Central memory CD4-positive, alpha-beta T cell (primary cell): Measurements from ENCODE around the gene UBE2D2.

Experiments
- DNase-seq: peaks from one replicate; pipeline ENCODE4 v3.0.0; 2022

The UBE2D2 gene

GRCh38 chr5:139636975-139637408 is 75.9 kb downstream of the UBE2D2 start:
- no peak for DNase-seq

DNA sequence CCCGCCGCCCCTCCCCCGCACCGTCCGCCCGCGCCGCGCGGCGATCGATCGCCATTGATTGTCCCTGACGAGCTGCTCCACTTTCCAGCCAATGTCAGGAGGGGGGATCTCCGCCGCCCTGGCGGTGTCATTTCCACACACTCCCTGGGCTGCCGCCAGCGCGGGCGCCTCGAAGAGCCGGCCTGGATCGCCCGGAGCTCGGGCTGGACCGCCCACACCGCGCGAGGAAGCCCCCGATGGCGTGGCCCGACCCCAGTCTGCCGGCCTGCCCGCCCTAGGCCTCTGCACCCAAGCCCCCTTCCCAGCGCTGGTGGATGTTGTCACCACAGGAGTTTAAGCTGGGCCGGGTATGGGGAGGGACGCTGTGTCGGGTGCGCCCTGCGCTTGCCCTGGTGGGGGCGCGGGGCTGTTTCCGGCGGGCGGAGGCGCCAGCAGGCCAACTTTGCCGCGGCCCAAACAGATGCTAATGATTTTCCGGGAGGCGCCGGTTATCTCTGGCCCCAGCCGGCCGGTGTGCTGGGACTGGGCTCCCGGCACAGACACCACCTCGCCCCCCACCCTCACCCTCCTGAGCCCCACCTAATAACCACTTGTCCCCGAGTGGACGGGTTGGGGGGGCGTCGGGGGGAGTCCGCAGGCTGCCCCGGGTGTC is 76.4 kb downstream of the UBE2D2 start:
- peak; percentile 48 for DNase-seq

DNA sequence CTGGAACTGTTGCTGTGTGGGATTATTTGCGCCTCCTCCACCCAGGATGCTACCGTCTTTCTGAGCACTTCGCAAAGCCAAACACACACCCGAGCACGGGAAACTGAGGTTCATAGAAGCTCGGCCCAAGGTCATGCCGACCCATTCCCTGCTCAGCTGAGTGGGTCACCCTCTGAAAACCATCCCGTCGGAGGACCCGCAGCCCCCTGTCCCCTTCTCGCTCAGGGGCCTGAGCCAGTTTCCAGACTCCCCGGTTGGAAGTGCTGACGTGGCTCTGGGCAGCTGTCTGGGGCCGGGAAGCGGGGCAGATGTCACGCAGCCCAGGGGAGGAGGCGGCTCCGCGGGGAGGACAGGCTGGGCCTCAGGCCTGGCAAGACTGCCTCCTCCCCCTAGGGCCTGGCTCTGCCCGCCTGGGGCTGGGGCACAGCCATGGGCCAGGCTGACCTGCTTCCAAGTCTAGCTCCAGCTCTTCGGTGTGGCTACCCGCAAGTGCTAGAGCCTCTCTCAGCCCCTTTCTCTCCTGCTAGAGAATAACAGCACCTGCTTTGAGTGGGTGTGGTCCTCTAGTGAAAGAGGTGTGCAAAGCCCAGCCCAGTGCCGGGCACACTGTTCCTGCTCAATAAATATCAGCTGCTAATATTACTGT is 77.1 kb downstream of the UBE2D2 start:
- no peak for DNase-seq

DNA sequence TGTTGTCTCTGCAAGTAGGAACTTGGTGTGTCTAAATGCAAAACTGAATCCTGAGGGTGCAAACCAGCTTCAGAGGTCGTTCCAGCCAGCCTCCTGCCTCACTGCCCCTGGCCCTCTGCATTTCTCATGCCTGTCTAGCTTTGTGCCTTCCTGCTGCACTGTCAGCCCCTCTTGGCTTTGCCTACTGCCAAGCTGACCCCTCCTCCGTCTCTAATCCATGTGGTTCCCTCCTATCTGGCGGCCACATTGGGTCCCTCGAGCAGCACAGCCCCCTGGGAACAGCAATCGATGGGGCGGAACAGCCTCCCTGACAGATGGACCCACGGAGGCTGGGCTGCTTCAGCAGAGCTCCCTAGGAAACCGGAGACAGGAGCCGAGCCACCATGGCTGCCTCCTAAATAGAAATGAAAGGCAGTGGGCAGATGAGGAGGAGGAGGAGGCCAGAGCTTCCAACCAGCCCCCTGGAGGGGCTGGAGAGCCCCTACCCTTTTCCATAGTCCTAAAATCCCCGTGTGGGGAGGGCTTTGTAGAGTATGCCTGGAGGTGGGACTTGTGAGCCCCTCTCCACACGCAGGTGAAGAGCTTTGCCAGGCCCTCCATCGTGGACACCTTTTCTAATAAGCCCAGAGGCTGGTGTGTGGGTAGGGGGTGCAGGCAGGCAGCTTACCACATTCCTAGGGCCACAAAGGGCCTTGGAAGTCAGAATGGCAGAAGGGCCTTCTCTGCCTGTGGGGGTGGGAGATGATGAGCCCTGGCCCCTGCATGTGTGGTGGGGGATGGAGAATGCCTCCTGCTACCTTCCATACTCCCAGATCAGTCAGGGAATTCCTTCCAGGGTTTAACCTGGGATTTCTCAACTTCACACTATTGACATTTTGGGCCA is 77.8 kb downstream of the UBE2D2 start:
- DNase-seq: no peak

DNA sequence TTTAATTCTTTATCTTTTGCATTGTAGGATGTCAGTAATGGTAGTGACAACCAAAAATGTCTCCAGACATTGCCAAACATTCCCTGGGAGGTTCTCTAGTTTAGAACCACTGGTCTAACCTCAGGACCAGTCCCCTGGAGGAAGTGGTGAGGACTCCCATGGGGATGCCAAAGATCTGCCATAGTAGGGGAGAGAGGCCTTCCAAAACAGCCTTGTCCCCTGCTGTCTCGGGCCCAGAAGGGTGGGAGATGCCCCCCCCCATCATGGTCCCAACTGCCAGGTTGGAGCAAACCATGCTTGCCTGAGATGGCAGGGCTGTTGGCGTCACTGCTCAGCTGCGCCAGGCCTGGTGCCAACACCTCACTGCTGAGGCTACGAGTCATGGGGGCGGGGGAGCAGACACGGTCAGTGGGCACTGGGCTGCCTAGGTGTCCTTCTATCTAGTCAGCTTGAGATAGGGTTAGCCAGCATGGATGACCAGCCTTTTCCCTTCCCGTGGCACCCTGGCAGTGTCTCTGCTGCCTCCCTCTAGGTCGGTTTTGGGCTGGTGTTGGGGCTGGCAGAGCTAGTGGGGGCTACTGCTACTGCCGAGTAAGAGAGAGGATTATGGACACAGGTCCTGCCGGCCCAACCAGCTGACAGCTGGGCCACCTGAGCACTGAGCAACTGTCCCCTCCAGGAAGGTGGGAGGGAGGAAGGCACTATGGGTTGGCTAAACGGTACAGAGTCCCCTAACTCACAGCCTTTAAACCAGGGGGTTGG is 78.7 kb downstream of the UBE2D2 start:
- no peak for DNase-seq

DNA sequence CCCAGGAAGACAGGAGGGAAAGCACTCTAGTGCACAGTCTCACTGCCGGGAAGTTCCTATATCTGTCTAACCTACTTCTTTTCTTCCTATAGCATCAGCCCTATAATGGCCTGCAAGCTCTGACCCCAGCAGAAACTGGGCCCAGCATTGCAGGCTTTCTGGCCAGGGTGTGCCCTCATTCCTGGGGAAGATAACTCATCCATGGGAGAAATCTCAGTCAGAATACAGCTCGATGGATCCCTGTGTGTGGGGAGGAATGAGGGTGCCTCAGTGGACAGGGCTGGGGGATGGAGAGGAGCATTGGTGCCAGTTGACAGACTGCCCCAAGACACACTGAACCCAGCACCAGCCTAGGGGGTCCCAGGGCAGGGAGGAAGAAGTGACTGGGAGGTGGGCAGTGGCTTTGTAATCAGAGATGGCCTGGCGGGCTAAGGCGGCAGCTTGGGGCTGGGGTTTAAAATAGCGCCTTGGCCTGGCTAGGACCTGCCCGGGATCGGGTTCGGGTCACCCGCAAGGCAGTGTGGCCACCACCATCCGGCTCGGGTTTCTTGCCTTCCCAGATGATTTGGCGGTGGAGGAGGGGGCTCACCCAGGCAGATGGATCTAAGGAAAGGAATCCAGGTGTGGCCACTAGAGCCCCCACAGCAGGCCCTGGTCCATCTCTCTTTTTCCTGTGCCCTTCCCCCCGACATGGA is 79.4 kb downstream of the UBE2D2 start:
- DNase-seq: no peak

DNA sequence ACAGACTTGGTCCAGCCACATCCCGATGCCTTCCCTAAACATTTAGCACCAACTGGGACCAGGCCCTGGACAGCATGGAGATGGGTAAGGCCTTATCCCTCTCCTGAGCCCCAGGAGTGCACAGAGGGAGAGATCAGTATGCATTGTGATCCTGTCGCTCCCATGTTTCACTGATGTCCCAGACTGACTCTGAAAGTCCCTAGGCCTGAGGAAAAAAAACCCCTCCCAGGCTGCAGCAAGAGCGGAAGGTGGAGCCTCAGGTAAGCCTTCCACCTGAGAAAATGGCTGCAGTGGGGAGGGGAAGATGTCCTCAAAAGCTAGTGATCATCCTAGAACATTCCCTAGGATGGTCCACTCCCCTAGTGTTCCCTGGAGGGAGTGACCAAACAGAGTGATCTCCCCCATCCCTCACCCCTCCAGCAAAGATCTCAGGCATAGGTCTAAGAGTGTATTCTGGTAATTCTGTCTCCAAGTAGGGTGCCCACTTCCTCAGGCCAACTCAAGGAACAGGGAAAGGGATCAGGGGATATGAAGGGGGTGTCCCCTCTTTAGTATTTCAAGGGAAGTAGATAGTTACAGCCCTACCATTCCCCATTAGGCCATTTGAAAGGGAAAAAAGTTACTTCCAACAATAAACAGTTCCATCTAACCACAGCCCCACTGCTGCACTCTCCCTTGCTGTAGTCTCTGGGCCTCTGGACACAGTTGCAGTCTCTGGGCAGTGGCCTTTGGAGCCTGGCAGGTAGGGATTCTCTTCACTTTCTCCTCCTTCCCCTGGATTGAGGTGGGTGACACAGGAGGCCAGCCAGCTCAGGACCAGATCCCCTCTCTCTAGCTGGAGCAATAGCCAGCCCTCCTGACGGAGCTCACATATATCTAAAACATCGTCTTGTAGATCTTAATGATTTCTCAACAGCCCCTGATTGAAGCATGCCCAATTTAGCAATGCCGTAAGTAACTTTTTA is 80.3 kb downstream of the UBE2D2 start:
- DNase-seq: no peak

DNA sequence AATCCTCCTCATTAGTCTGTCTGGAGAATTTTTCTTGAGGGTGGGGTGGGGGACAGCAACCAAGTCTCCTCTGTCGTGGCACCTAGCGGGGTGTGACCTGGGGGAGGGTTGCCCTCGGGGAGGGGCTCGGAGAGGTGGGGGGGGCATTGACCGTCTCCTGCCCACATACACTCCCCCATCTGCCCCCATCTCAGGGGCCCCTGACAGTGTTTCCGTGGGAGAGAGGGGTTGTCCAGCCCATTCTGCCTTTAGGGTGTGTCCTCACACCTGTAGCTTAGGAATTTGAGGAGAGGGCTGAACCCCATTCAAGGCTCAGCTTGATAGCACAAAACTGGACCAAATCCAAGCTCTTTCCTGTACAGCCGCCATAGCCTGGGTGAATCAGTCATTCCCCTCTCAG is 81.1 kb downstream of the UBE2D2 start:
- no peak for DNase-seq

DNA sequence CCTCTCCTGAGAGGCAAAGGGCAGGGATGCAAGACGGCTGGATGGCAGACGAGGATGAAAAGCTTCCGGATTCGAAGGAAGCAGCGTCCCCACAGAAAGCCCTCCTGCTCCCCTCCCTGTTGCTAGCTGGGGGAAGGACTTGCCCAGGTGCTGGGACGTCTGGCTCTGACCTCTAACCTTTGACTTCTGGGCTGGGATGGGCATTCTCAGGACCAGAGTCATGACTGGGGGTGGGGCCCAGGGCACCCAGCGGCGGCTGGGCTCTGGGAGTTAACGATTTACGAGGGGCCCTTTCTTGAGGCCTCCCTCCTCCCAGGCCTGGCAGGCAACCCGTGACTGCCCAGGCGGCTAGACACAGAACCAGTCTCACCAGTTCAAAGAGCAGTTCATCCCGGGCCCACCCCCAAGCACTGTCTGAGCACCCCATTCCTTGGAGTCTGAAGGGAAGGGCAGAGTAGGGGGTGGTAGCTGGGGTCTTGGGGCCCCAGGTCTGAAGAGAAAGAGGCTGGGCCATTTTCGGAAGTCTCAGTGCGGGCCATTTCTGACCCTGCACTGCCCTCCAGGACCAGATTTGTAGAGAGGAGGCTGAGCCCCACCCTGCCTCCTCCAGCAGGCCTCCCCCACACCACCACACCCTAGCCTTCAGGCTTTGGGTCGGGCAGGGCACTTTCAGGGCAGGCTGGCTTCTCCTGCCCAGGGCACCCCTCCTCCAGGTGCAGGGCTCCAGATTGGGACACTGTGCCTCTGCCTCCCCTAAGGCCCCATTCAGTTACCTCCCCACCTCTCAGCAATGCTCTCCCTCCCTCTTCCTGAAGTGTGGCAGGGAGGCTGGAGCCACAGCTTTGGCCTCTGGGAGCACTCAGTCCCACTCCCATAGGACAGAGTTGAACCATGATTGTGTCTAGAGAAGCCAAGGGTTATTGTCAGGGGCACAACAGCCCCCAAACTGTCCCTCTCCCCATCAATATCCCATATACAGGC is 82.0 kb downstream of the UBE2D2 start:
- DNase-seq: no peak

GRCh38 chr5:139644001-139644456 is 82.9 kb downstream of the UBE2D2 start:
- DNase-seq: no peak

- no peak for DNase-seq
Measured at GRCh38 chr5:139644646-139645429, 83.7 kb downstream of the UBE2D2 start.

DNA sequence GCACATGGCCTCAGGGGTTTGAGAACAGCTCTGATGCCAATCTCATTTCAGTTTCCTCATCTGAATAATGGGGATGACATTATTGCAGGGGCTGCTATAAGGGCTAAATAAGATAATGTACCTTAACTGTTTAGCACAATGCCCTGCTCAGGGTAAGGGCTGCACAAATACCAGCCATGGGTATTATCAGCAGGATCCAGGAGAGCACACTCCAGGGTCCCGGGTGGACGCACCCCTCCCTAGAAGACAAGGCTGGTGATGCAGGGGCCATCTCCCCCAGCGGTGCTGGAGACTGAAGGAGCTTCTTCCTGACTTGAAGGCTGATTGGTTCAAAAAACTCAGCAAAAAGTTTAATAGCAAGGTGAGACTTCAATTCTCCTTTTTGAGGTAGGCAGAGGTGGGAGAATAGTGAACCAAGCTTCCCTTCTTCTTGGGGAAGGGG is 84.3 kb downstream of the UBE2D2 start:
- no peak for DNase-seq

- DNase-seq: no peak
Measured at GRCh38 chr5:139646111-139646510, 85.0 kb downstream of the UBE2D2 start.

DNA sequence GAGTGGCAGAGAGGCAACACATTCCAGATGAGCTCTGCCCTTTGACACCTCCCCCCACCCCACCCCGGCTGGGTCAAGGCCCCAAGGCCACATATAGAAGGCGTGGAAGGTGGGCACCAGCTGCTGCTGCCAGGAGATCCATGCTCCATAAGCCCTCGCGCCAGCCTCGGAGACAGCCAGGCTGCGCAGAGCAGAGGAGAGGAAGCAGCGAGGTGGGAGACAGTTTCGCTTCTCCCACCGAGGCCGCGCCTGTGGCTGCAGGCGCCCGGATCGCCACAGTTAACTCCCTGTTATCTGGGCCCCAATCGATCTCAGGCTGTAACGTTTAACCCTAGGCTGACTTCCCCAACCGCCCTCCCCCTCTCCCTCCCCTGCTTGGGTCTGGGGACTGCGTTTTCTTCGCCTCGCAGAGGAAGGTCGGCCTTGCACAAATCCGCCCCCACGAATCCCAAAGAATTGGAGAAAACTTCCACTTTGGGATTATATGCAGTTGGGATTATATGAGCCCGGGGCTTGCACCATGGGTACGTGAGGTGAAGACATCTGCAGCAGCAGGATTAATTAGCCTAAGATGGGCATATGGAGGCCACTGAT is 85.9 kb downstream of the UBE2D2 start:
- DNase-seq: no peak

DNA sequence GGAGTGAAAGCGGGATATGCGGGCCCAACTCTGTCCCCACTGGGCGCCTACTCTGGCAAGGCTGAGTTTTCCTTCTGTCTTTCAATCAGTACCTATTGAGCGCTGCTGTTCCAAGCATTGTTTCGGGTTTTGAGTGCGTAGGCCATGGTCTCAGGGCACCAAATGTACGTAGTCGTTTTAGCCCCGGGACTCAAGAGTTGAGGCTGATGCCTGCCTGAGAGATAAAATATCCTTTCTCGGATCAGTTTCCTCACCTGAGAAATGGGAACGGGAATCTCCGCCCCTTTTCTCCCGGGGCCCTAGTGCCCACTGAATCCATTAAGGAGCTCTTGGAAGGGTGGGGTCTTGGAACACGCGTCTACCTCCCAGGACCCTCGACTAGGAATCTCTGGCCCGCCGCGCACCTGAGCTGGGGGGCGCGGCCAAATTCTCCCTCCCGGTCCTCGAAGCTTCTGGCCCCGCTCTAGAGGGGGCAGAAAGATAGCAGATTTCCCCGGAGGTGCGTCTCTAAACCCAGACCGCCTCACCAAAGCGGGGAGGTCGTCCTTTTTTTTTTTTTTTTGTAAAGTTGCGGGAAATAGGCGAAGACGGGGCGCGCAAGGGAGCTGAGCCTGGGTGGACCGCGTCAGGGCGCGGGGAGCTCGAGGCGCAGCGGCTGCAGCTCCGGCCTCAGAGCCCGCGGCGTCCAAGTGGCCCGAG is 86.5 kb downstream of the UBE2D2 start:
- no peak for DNase-seq

DNA sequence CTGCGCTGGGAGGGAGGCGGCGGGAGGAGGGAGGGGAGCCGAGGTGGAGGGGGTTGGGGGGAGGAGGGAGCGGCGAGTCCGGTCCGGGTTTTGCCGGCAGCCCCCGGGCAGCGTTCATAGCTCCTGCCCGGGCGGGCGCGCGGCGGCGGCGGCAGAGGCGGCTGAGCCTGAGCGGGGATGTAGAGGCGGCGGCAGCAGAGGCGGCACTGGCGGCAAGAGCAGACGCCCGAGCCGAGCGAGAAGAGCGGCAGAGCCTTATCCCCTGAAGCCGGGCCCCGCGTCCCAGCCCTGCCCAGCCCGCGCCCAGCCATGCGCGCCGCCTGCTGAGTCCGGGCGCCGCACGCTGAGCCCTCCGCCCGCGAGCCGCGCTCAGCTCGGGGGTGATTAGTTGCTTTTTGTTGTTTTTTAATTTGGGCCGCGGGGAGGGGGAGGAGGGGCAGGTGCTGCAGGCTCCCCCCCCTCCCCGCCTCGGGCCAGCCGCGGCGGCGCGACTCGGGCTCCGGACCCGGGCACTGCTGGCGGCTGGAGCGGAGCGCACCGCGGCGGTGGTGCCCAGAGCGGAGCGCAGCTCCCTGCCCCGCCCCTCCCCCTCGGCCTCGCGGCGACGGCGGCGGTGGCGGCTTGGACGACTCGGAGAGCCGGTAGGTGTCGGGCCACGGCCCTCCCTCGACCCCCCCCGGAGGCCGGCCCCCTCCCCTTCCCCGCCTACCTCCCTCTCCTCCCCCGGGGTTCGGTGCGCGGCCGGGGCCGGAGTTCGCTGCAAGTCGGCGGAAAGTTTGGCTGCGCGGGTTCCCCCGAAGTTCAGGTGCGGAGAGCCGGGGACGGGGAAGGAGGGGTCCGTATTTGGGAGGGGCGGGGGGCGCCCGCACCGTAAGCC is 87.3 kb downstream of the UBE2D2 start, which contains the start of gene CXXC5:
TSS of gene CXXC5 (plus strand) at position 145 of the 877 bp plus-strand sequence. CDS start 32,175 bp downstream, outside the sequence.
- no peak for DNase-seq
